Esophagus mucosa (tissue), 1 donor: ENCODE data around the gene HOXA6. TPM values are rescaled to one million over a fixed set of nuclear protein-coding genes. Genes with fewer than 3 reads are reported as not detected.

ENCODE experiments used
- ATAC-seq: fragments of 200-7000 bp; cut with Tn5 transposase; one replicate; pipeline ENCODE4 v1.9.1; 2020
- total RNA-seq: library from RNA; stranded (reverse); gene quantifications from one replicate; pipeline ENCODE4 v1.2.4, GENCODE V29; 2023
- donor health status: DM: yes; HTN: yes; CAD: no.

HOXA6 gene
- total RNA-seq, 1 donor from 2014 or later = 1.7 TPM

DNA sequence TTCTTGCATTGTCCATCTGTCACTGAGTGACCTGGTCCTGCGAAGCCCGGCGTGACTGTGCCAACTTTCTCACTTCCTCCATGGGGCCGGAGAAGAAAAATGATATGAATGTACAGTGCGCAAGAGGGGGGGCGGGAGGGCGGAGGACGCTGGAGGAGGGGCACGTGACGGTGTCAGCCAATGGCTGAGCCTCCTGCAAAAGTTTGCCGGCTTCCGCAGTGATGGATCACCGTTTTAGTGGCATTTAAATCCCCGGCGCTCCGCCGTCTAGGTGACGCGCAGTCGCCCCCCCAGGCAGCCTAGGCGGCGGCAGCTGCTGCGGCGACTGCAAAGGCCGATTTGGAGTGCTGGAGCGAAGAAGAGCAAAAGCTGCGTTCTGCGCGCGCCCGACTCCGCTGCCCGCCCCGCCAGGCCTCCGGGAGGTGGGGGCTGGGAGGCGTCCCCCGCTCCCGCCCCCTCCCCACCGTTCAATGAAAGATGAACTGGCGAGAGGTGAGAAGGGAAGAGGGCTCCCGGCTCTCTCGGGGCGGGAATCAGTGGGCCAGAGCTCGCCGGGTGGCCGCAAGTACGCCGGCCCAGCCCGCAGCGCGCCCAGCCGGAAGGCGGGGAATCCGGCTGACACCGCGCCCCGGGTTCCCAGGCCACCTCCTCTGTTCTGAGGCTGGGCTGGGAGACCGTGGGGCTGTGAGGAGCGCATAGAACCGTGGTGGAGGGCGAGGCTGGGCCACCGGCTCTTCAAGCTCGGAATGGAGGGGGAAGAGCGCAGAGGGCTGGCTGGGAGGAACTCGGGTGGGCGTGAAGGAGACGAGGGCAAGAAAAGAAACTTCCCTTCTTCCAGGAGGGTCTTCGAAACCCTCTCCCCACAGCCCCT is 51.4 kb downstream of the HOXA6 start, which contains the start of gene HOXA1:
Gene HOXA1 (minus strand): TSS at position 104 of the 871 bp plus-strand sequence. CDS start 88 bp downstream, at position 16.
- ATAC-seq = peak; percentile 85

Other genes with a start within 250 kb of the HOXA6 start
- gene HOXA1, start 51.8 kb downstream of the HOXA6 start, total RNA-seq = 3.2 TPM
- 1.1 TPM for gene HOXA2, start 45.1 kb downstream of the HOXA6 start, total RNA-seq
- 5.5 TPM for gene HOXA4, start 17.0 kb downstream of the HOXA6 start, total RNA-seq
- 5.6 TPM for gene HOXA5, start 4.1 kb downstream of the HOXA6 start, total RNA-seq
- 5.4 TPM for gene HOXA3, start 4.8 kb upstream of the HOXA6 start, total RNA-seq
- 5.2 TPM for gene HOXA7, start 8.9 kb upstream of the HOXA6 start, total RNA-seq
- 1.7 TPM for gene HOXA9, start 17.8 kb upstream of the HOXA6 start, total RNA-seq
- gene HOXA10, start 26.5 kb upstream of the HOXA6 start, total RNA-seq = 1.1 TPM
- gene HOXA11, start 37.5 kb upstream of the HOXA6 start, total RNA-seq = not detected
- not detected for gene HOXA13, start 52.3 kb upstream of the HOXA6 start, total RNA-seq
- not detected for gene EVX1, start 95.0 kb upstream of the HOXA6 start, total RNA-seq